Calu3 (cell line): ENCODE data around the gene MCHR2. TPM values are rescaled to one million over a fixed set of nuclear protein-coding genes. Genes with fewer than 3 reads are reported as not detected.

Experiments used
- BruUV-seq: library from RNA; stranded (reverse); fragments of 400-500 nt; replicated peaks from 2 replicates; lab custom pipeline; 2021; lab: Mats Ljungman, UMichigan
- CTCF ChIA-PET: fragments of 300-600 bp; sonication (Branson Sonifier 250); formaldehyde crosslinking; loops from one replicate; lab custom pipeline; 2022; ENCODE audit warnings: antibody characterized with exemption; lab: Charles Lee
- DNase-seq: peaks from one replicate; pipeline ENCODE4 v3.0.0; 2022
- H3K27ac Mint-ChIP-seq: one replicate; pipeline ENCODE4 v1.8.0; 2022; ENCODE audit warnings: mixed read lengths; ENCODE audit not compliant: unreplicated experiment
- H3K27me3 Mint-ChIP-seq: one replicate; pipeline ENCODE4 v1.8.0; 2022; ENCODE audit warnings: mixed read lengths; ENCODE audit not compliant: unreplicated experiment
- H3K36me3 Mint-ChIP-seq: one replicate; pipeline ENCODE4 v1.8.0; 2022; ENCODE audit warnings: mild to moderate bottlenecking, moderate library complexity, mixed read lengths; ENCODE audit not compliant: insufficient read depth, unreplicated experiment
- H3K4me1 Mint-ChIP-seq: one replicate; pipeline ENCODE4 v1.8.0; 2022; ENCODE audit warnings: mild to moderate bottlenecking, low read depth, mixed read lengths; ENCODE audit not compliant: unreplicated experiment
- H3K4me3 Mint-ChIP-seq: one replicate; pipeline ENCODE4 v1.8.0; 2022; ENCODE audit warnings: mild to moderate bottlenecking, low read depth, moderate library complexity, mixed read lengths; ENCODE audit not compliant: unreplicated experiment
- H3K9me3 Mint-ChIP-seq: one replicate; pipeline ENCODE4 v1.8.0; 2022; ENCODE audit warnings: low read depth, mixed read lengths; ENCODE audit not compliant: unreplicated experiment
- CTCF ChIP-seq: fragments of 200-600 bp; IDR thresholded peaks from one replicate; pipeline ENCODE4 v1.8.0; 2022; ENCODE audit warnings: antibody characterized with exemption; ENCODE audit not compliant: unreplicated experiment
- intact Hi-C: fragments of 100-400 bp; cut with micrococcal nuclease; formaldehyde crosslinking; loops from one replicate; pipeline ENCODE4 v1.10.0; 2022; ENCODE audit not compliant: unreplicated experiment
- total RNA-seq: library from RNA; stranded (reverse); gene quantifications from 2 replicates; pipeline ENCODE4 v1.2.3, GENCODE V29; 2022

The MCHR2 gene
- total RNA-seq, 1 experiment from 2014 or later, result not detected

- no peaks in the 10 kb centered on the region for H3K9me3 Mint-ChIP-seq
Observed at GRCh38 chr6:99873084-99873483, 120.9 kb downstream of the MCHR2 start.

DNA sequence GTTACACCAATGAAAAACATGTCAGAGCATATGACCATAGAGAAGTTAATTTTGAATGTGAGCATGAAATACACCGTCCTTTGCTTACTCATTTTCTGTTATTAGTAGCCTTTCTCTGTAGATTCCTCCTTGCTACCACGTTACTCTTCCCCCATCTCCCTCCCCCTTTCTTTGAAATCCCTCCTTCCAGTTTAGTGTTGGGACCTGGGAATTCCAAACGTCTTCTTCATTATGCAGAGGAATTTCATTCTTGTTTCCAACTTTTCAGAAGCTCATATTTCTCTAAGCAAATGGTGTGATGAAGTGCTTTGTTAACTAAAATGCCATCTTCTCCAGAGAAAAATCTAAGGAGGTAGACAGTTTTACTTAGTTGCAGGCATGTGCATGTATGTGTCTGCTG is 122.4 kb downstream of the MCHR2 start:
- no TSS peak for BruUV-seq
- Mint-ChIP-seq H3K27ac (no peak overlapping the region), H3K9me3 (no peaks in the 10 kb centered on the region), H3K4me3 (no peak overlapping the region), H3K27me3 (peaks cover 50% of the 10 kb centered on the region), H3K36me3 (no peaks in the 10 kb centered on the region), H3K4me1 (no peaks in the 10 kb centered on the region)
- no peak for TF ChIP-seq CTCF
- no peak for DNase-seq
- intact Hi-C loops, result no loop called here
- CTCF ChIA-PET, result no interaction called here

More at GRCh38 chr6:99873084-99873483, 120.9 kb downstream of the MCHR2 start:
- BruUV-seq, result no TSS peak
- Mint-ChIP-seq H3K4me3 (no peak overlapping the region), H3K36me3 (no peaks in the 10 kb centered on the region), H3K27ac (no peak overlapping the region), H3K27me3 (peaks cover 56% of the 10 kb centered on the region), H3K4me1 (no peaks in the 10 kb centered on the region)
- CTCF ChIA-PET, result no interaction called here
- intact Hi-C loops, result no loop called here
- no peak for DNase-seq
- no peak for TF ChIP-seq CTCF
